NCI-H748 treated with DMSO at 0.1 percent for 48 hours (cell line): ENCODE data around the gene TMBIM1.
"Not testable (repeated sequence)": the region's sequence is repeated elsewhere in the genome, so short reads cannot be mapped to it uniquely, and the experiment has no call there.

Experiments used
- DNase-seq: peaks from one replicate; lab custom pipeline; 2025; lab: John Stamatoyannopoulos, UW

The TMBIM1 gene

DNA sequence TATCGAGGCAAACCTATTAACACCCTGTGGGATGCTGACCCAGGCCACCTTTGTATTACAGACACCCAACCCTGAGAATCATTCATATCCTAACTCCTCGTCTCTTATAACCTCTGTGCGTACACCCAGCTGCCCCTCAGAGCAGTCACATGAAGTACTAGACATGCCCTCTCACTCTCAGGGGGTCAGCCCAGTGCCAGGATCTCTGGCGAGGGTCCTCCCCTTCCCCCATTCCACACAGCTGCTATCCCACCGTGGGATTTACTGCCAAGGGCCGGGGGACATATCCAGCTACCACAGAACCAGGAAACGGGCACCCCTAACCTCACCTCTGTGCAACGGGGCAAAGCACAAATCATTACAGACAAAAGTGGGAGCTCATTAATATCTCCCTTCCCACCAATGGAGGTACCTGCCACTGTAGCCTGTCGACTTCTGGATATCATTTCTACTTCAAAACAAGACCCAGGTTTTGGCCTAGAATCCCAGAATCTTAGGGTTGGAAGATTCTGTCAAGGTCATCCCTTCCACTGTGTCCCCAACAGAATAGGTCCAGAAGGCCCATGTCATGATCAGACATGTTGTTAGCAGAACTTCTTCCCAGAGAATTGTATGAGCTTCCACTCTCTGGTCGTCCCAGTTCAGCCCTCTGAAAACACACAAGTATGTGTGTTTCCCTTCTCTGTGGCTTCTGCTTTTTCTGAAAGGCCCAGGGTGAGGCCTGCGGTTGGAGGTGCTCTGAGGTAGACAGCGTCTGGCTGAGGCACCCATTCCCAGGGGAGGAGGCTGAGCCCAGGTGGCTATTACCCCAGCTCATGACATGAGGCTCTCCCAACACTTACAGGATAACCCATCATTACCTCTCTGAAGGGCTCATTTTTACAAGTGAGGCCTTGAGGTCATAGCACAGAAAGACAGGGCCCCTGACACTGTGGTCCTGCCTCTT, 1.7 kb downstream of the TMBIM1 start:
- no peak for DNase-seq

DNA sequence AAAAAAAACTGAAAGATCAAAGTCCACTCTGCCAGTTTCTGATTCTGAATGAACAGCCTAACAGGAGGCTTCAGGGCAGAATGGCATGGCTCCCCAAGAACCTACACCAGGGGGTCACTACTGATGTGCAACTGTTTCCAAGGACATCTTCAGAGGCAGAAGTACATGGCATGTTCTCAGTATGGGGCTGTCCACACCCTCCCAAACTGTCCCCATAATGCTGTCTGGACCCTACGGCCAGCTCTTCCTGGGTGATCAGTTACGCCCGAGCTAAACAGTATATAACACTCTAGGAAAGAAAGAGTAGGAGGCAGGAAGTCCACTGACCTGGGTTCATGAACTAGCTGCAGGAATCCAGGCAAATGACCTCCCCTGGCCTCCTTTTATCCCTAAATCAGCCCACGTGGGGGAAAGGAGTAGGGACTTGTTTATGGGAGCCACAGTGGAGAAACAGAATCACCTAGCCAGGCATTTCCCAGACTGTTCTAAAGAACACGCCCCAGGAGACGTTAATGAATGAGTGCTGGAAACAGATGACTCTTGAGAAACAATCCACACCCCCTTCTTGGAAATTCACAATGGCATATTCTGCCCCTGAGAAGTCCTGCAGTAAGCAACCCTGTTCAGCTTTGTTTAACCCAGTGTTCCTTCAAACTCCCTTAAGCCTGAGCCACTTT, 2.5 kb downstream of the TMBIM1 start:
- no peak for DNase-seq

DNA sequence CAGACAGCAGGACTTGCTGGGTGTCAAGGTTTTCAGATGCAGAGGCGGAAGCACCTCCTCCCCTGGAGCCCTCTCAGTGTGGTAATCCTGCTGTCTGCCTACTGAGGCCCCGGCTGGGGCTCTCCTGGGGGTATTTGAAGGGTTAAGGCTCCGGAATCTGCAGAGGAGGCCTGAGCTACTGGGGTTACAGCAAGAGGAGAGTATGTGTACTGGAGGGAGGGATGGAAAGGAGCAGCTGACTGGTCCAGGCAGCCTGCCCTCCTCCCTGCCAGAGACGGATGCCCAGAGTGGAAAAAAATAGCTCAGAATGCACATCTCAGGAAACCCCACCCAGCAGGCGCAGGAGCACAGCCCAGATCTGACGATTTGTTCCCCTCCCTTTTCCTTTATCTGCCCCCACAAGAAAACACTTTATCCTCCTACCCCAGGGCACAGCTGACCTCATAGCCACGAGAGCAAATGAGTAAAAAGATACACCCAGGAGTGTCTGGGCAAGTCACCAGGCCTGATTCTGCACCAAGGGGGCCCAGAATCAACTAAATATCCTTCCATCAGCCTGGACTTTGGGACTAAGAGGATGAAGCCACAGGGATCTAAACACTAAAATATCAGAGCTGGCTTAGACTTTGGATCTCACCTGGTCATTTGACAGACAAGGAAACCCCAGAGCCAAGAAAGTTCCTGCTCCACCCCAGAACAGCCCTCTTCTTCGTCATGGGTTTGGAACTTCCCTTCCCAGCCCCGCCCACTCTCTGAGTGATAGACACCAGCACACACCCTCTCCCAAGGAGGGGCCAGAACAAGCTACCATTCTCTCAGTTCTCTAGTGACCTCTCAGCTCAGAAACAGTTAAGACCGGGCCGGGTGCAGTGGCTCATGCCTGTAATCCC, 5.5 kb downstream of the TMBIM1 start:
- DNase-seq = no peak

DNA sequence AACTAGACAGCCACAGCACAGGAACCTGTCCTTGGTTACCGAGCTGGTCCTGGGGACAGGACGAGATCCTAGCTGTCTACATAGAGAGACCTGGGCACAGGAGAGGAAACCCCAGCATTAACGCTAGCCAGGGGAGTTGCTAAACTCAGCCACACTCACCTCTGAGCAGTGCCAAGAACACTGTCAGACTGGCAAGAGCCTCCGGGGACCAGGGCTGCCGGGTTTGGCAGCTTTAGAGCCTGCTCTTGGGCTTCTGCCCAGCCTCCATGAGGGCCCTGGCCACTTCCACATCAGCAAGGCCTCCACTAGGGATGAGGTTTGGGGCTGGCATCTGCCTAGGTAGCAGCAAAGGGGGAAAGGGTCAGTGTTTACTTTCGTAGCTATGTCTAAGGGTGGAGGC, 6.7 kb downstream of the TMBIM1 start:
- DNase-seq = no peak

DNA sequence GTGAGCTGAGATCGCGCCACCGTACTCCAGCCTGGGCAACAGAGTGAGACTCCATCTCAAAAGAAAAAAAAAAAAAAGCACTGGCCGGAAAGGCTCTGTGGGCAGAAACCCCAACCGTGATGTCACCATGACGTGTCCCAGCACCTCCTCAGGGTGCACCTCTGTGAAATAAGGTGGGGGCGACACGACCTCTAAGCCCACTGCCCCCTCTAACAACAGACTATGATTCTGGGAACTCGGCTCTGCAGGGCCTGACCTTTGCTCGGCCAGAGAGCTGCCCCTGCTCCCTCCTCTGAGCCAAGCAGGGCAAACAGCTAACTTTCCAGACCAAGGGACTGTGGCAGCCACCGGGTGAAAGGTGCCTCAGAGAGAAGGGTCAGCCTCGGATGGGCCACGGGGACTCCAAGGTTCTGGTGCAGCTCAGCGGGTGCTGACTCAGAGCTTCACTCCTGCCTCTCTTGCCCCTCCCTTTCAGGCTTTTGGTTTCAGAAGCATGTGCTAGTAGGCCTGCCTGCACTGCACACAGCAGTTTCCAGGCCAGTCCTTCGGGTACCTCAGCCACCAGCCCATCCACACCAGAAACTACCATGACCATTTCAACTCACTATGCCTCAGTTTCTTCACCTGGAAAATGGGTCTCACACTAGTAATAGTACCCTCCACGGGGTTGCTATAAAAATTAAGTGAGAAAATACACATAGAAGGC, 8.0 kb downstream of the TMBIM1 start:
- no peak for DNase-seq

DNA sequence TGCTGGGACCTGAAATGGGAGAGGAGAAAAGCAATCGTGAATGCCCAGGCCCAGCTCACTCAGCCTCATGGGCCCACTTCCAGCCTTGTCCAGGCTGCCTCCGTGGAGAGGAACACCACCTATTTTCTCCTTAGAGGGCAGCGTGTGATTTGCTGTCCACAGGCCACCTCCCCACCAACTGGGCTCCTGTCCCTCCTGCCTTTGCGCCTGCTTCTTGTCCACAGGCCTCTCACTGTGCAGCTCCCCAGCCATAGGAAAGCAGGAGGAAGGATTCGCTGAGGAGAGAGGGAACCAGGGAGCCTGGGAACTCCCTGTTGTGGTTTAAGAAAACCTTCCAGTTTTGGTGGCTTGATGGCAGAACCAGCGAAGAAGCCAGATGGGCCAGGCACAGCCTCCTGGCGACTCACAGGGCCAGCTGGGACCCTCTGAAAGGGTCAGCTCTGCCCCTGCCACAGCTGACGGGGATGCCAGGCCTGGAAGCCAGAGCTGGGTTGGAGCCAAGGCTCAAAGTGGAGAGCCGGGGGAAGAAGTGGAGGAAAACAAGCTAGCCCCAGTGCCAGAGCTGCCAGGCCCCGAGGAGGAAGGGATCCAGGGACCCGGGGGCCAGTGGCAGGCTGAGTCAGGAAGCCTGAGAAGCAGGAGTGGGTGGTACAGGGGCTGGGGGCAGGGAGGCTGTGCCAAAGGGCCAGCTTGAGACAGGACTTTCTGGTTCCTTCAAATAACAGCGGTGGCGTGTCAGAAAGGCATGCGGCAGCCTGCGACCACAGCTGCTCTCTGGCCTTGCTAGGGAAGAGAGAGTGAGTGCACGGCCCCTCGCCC, 9.9 kb downstream of the TMBIM1 start:
- no peak for DNase-seq

DNA sequence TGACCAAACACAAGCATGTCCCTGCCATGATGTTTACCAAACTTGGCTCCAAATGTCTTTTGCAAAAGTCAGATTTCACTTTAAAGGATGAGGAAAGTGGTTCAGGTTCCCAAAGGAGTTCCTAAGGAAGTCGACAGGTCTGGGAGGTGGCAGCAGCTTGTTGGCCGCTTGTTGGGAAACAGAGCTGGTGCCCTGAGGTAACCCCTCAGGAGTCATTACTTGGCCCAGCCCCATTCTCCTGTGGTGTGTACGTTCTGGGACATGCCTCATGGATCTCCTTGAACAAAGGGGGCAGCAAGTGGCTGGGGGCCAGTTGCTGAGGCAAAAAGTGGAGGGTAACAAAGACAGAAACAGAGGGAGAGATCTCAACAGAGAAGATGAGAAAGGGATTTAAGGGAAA, 10.9 kb downstream of the TMBIM1 start:
- DNase-seq = no peak

DNA sequence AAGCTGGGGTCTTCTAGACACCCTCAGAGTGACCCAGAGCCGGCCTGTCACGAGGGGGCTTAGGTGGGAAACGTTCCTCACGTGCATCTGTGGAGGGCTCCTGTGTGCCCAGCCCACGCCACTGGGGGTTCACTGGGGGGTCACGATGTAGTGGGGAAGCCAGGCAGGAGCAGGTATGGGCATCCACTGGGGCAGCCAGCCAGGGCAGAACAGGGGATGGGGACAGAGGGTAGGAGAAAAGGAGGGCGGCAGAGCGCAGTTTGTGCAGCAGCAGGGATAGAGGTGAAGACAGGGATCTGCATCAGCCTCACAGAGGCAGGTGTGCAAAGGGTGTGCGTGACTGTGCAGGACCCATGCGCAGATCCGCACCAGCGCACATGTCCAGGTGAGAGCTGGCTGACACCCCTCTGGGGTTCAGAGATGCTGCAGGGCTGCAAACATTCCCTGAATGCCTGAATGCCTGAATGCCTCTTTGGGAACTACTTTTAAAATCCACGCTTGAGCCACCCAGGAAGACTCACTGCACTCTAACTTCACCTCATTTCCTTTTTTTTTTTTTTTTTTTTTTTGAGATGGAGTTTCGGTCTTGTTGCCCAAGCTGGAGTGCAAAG, 11.9 kb downstream of the TMBIM1 start:
- no peak for DNase-seq

DNA sequence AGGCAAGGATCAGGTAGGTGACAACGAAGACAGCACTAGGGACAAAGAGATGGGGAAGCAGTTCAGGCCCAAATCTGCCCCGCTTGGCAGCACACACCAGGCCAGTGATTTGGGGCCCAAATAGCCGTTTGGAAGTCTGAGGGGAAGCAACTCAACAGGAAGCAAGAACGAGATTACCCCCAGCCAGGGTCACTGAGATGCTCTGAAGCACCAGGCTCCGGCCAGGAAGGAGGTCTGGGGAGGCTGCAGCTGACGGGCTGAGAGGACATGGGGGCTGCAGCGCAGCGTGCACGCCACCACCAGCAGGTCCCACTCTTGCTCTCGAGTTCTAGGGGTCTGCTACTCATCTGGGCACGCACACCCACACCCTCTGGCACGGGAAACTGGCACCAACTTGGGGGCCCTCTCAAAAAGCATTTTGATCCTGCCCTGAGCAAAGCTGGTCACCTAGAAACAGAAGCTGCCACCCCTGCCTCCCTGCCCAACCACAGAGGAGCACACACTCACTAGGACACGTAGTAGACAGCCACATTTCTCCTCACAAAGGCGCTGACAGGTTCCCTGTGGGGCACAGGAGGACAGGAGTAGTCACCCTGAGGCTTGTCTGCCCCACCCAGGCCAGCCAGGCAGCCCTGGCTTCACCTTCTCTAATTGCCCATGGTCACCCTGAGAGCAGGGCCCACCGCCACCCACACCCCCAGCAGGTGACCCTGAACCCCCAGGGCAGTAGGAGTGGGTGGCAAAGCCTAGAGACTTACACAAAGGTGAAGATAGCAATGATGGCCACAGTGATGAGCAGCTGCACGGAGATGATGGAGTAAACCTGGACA, 13.6 kb downstream of the TMBIM1 start:
- DNase-seq = no peak

DNA sequence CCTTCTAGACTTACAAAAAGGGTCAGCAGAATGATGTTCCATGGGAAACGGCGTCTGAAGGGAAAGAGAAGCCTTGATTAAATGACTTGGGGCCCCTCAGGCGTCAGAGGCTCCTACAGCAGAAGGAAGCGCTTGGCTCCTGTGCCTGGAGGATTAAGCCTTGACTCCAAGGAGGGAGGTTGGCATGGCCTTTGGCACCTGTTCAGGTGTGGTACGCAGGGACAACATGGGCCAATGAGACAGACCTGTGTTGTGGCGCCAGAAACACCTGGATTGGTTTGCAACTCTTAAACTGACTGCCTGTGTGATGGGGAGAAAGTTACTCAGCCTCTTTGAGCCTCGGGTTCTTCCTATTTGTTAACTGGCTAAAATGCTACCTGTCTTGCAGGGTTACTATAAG, 14.4 kb downstream of the TMBIM1 start:
- DNase-seq = no peak

DNA sequence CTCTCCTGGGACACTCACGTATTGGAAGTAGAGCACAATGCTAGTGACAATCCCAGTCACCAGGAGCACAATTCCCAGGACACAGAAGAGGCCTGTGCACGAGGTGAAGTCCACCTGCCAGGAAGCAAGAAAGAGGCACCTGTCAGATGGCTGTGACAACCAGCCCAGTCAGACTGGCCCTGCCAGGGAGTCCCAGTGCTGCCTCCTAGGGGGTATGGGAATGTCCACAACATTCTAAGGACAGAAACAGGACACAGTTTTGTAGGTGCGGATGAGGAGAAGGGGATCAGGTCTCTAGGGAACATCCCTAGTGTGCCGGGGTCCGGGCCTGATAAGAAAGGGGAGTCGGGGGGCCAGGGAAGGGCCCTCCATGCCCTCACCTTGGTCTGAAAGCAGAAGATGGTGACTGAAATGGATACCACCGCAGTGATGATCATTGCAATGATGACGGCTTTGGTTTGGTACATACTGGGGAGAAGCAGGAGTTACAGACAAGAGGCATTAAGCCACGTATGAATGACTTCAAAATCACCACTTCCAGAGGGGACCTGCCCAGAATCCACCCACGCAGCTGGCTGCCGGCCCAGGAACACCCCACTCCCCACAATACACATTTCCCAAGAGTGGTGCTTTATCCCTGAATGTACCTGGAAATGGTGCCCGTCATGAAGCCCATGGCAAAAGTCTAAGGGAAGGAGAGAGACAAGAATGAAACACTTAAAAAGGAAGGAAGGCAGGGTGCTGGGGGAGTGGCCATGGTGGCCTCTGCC, 15.1 kb downstream of the TMBIM1 start:
- DNase-seq = no peak

DNA sequence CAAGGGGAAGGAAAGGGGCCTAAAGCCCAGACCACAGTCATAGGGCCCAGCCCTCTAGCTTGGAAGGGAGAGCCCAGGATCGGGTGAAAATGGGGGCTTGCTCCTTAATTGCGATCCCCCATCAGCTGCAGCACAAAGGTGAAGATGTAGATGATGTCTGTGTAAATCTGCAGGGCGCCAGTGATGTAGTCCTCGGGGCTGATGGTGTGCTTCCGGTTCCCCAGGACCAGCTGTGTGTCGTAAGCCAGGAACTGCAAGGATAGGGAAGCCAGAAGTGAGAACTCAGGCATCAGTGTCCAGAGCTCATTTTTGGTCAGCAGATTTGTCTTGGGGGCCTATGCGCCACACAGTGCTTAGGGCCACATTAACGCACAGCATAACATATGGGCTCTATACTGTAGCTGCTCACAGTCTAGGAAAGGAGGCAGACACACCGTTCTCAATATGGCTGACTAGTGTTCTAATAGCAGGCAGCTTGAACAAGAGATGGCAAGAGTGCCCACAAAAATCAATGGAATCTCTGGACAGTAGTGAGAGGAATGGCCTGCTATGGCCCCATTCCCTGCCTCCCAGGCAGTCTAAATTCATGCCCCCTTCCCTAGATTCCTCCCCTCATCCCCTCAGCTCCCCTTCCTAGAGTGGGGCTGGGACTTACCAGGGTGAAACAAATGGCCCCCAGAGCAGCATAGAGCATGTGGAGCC, 16.8 kb downstream of the TMBIM1 start:
- no peak for DNase-seq

DNA sequence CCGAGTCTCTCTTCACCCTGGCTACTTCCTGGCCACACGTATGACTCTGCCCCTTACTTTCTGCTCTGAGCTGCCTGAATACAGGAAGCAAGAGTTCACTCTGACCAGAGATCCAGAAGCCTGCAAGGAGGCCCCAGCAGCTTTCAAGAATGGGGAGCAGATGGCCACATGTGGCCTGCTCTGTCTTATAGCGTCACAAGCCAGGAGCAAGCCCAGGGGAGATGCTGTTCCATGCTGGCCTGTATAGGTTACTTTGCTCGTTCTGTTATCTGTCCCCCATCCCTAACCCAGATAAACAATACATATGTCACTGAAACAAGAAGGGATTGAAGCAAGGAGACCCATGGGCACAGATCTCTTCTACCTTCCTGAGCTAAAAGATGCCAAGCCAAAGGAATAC, 17.7 kb downstream of the TMBIM1 start:
- no peak for DNase-seq

DNA sequence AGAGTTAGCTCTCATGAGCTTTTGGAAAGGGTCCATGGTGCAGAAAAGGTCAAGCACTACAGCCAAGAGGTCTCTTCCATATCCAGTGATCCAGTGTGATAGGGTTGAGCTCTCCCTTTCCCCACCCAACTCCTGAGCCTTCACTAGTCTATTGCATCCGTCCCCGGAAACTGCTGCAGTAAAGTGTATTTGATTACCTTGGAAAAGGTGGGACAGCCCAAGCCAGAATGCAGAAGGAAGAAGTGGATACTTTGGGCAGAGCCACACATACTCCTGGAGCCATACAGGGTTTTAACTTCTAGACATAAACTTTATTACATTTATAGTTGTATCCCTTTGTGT, 18.4 kb downstream of the TMBIM1 start:
- DNase-seq = no peak

DNA sequence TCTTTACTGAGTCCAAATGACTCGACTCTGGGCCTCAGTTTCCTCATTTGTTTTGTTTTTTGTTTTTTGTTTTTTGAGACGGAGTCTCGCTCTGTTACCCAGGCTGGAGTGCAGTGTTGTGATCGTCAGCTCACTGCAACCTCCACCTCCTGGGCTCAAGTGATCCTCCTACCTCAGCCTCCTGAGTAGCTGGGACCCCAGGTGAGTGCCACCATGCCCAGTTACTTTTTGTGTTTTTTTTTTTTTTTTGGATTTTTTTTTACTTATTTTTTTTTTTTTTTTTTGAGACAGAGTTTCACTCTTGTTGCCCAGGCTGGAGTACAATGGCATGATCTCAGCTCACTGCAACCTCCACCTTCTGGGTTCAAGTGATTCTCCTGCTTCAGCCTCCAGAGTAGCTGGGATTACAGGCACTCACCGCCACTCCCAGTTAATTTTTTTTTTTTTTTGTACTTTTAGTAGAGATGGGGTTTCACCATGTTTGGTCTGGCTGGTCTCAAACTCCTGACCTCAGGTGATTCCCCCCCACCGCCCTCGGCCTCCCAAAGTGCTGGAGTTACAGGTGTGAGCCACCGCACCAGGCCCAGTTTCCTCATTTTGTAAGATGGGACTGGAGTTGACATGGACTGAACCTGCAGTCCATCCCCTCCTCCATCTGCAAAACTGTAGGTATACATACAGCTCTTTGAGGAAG, 18.9 kb downstream of the TMBIM1 start:
- DNase-seq = not testable (repeated sequence)

DNA sequence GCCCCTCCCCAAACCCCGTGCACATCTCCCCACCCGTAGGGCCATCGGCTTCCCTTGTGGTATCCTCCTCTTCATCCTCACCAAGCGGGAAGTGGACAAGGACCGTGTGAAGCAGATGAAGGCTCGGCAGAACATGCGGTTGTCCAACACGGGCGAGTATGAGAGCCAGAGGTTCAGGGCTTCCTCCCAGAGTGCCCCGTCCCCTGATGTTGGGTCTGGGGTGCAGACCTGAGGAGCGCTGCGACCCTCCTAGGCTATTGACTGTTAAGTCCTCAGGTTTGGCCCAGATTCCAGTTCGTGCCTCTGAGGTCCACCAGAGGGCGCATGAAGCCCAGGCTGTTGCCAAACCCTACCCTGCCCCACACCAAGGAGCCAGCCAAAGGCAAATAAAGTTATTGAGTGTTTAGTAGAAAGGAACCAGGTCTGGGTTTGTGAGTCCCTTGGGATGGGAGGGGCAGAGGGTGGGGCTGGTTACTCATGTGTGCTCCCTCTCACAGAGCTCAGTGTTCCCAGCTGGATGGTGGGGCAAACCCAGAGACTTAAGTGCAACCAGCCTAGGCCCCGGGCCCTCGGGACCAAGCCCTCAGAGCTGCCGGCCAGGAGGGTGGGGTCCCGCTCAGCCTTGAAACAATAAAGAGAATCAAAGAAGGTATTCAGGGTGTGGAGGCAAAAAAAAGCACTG, 19.6 kb downstream of the TMBIM1 start:
- DNase-seq = peak; percentile 52
